Sigmoid colon (tissue), 4 donors: ENCODE measurements around the gene STK25.
A peak's percentile ranks its signal among the peaks of the same experiment; 100 is the strongest.

Source experiments
- CTCF ChIP-seq, 4 experiments: fragments of 450-650 bp in 3 of 4; fragments of 200-600 bp in 1 of 4; IDR thresholded peaks; one replicate each; pipeline ENCODE4 v1.5.1; 2016 to 2019; ENCODE audit warnings: antibody characterized with exemption in 4 of 4, mild to moderate bottlenecking in 3 of 4, moderate library complexity in 2 of 4
- EP300 ChIP-seq, 4 donors: sonication (generic); formaldehyde crosslinking; IDR thresholded peaks; one replicate each; pipeline ENCODE4 v1.6.1; 2017; ENCODE audit warnings: antibody characterized with exemption in 4 of 4
- POLR2A ChIP-seq, 2 donors: fragments of 450-650 bp; IDR thresholded peaks; one replicate each; pipeline ENCODE4 v1.6.1; 2016; ENCODE audit warnings: antibody characterized with exemption in 2 of 2, mild to moderate bottlenecking in 2 of 2, moderate library complexity in 2 of 2
- POLR2AphosphoS5 ChIP-seq, 4 donors: sonication (generic); formaldehyde crosslinking; IDR thresholded peaks; one replicate each; pipeline ENCODE4 v1.6.1; 2017; ENCODE audit warnings: antibody characterized with exemption in 4 of 4

- TF ChIP-seq CTCF (IDR thresholded peaks at IDR 0.05) (peak in 2 of 4 experiments; percentile 17), EP300 (IDR thresholded peaks at IDR 0.05) (no peak), POLR2A (IDR thresholded peaks at IDR 0.05) (no peak), POLR2AphosphoS5 (IDR thresholded peaks at IDR 0.05) (no peak)
These were observed 749 bp downstream of the STK25 start for GRCh38 chr2:241507430-241508239.
